ENCODE results near the gene EDEM3. TPM values are rescaled to one million over a fixed set of nuclear protein-coding genes. Genes with fewer than 3 reads are reported as not detected.
A peak's percentile ranks its signal among the peaks of the same experiment; 100 is the strongest.

The EDEM3 gene
- total and polyA plus RNA-seq, 9 of the 15 experiments (the other 6 are each of a cell fraction or from before 2014, with no cell fraction given) = 15.8 to 46.6 (median 28.0) TPM

GRCh38 chr1:184664661-184665060 is 90.0 kb downstream of the EDEM3 start (continued):
- TF ChIP-seq FOXA3 (CRISPR knock-in tag; conservative IDR thresholded peaks at IDR 0.05 in 1 of 2, IDR thresholded peaks at IDR 0.05 in 1 of 2) (0 out of 4 replicates have a peak, but pooled peaks of 1 of the 2 experiments have one; percentile 5), HIVEP1 (CRISPR knock-in tag; IDR thresholded peaks at IDR 0.05) (no peak), LEF1 (IDR thresholded peaks at IDR 0.05) (no peak), GABPA (tag; conservative IDR thresholded peaks at IDR 0.05; ENCODE audit: low read depth) (peak; percentile 60), HNRNPH1 (optimal IDR thresholded peaks at IDR 0.05; ENCODE audit: low read depth, low read length) (no peak), ZNF507 (tag; conservative IDR thresholded peaks at IDR 0.05) (no peak), ZMIZ1 (IDR thresholded peaks at IDR 0.05; ENCODE audit: low read depth in 2 of 2, low read length in 2 of 2) (no peak), RFX5 (IDR thresholded peaks at IDR 0.05; ENCODE audit: low read depth, low read length) (no peak), ARID2 (IDR thresholded peaks at IDR 0.05) (no peak), ZNF830 (CRISPR knock-in tag; IDR thresholded peaks at IDR 0.05) (no peak), XRCC4 (IDR thresholded peaks at IDR 0.05; ENCODE audit: extremely low read depth, insufficient read depth, insufficient read length) (no peak), GTF2E2 (tag; IDR thresholded peaks at IDR 0.05) (no peak), BMI1 (IDR thresholded peaks at IDR 0.05; ENCODE audit: low read length) (no peak), MGA (IDR thresholded peaks at IDR 0.05) (no peak), U2AF1 (optimal IDR thresholded peaks at IDR 0.05; ENCODE audit: low read depth, low read length) (no peak)

Measured in K562 (cell line).